PC-3 (cell line): ENCODE data around the gene MPHOSPH9.

Experiments used
- CTCF ChIP-seq: fragments of 300-600 bp; sonication (generic); conservative IDR thresholded peaks from 2 replicates; pipeline ENCODE4 v1.5.1; 2017; ENCODE audit warnings: antibody characterized with exemption, low read depth, mild to moderate bottlenecking, low read length
- EZH2 ChIP-seq: fragments of 300-600 bp; sonication (generic); IDR thresholded peaks from one replicate; pipeline ENCODE4 v1.6.1; 2017; ENCODE audit warnings: antibody characterized with exemption, mild to moderate bottlenecking, low read length; ENCODE audit not compliant: unreplicated experiment
- EZH2phosphoT487 ChIP-seq: fragments of 300-600 bp; sonication (generic); IDR thresholded peaks from 2 replicates; pipeline ENCODE4 v1.6.1; 2018; ENCODE audit warnings: mild to moderate bottlenecking, antibody characterized with exemption, low read length, borderline replicate concordance

DNA sequence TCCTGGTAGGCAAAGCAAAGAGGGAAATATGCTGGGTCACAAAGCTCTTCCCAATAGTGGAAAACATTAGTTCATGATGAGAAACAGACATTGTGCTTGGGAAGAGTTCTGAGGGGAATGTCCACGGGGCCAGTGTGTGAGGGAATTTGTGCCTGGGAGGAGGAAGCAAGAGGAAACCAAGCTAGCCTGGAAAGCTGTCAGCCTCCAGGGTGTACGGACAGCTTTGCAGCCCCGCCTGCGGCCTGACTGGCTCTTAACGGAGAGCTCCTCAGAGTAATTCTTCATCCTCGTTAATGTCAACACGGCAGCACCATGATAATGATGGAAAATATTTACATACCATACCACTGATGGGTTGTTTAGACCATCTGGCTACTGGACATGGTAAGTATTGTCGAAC is 114.4 kb downstream of the MPHOSPH9 start:
- TF ChIP-seq CTCF (no peak), EZH2 (no peak), EZH2phosphoT487 (no peak)
